Tibial nerve (tissue), 4 donors: Measurements from ENCODE around the gene DYNC1I1.

Experiments used
- EP300 ChIP-seq, 2 donors: sonication (generic); formaldehyde crosslinking; IDR thresholded peaks; one replicate each; pipeline ENCODE4 v1.6.1; 2017; ENCODE audit warnings: antibody characterized with exemption in 2 of 2, mild to moderate bottlenecking in 1 of 2
- TF ChIP-seq, protein P1 (sequence below), 5 experiments: fragments of 200-600 bp in 3 of 5; fragments of 450-650 bp in 2 of 5; sonication (generic) in 3 of 5; IDR thresholded peaks; one replicate each; pipeline ENCODE4 v1.5.1; 2016 to 2019; ENCODE audit warnings: antibody characterized with exemption in 5 of 5, mild to moderate bottlenecking in 3 of 5, moderate library complexity in 2 of 5

DNA sequence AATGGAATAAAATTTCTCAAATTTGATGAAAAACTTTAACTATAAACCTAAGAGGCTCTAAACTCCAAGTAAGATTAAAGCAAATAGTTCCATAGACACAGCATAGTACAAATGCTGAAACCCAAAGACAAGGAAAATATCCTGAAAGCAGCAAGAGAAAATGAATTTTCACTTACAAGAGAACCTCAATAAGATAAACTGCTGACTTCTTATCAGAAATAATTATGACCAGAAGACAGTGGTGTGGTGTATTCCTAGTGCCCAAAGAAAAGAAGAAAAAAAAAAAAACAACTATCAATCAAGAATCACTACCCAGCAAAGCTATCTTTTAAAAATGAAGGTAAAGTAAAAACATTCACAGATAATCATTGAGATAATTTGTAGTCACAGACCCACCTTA lies 106.3 kb downstream of the DYNC1I1 start:
- TF ChIP-seq, protein P1, sequence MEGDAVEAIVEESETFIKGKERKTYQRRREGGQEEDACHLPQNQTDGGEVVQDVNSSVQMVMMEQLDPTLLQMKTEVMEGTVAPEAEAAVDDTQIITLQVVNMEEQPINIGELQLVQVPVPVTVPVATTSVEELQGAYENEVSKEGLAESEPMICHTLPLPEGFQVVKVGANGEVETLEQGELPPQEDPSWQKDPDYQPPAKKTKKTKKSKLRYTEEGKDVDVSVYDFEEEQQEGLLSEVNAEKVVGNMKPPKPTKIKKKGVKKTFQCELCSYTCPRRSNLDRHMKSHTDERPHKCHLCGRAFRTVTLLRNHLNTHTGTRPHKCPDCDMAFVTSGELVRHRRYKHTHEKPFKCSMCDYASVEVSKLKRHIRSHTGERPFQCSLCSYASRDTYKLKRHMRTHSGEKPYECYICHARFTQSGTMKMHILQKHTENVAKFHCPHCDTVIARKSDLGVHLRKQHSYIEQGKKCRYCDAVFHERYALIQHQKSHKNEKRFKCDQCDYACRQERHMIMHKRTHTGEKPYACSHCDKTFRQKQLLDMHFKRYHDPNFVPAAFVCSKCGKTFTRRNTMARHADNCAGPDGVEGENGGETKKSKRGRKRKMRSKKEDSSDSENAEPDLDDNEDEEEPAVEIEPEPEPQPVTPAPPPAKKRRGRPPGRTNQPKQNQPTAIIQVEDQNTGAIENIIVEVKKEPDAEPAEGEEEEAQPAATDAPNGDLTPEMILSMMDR (IDR thresholded peaks at IDR 0.05): no peak
- TF ChIP-seq EP300 (IDR thresholded peaks at IDR 0.05): no peak
